ENCODE results near the gene LVRN.

Gene LVRN

DNA sequence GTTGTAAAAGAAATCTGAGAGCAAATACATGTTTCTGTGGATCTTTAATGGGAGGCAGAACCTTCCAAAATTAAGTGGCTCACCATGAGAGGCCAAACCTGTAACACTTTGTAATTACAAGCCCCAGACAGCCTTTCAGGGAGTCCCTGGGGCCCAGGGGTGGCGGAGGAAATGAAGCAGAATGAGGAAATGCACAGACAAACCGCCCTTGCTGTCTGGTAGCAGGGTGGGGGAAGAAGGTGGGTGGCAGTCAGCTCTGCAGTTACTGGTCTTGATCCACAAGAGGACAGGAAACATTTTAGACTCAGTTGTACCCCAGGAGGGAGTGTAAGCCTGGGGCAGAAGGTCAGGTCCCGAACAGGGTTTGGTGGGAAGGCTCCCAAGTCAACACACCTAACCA, 76.5 kb downstream of the LVRN start:
- Histone ChIP-seq H3K4me2 (ENCODE audit: low read length) (peak overlapping the region; percentile 61), H3K27ac (ENCODE audit: low read length) (no peak overlapping the region), H3K79me2 (ENCODE audit: low read length) (no peaks in the 10 kb centered on the region), H3K36me3 (replicated peaks; ENCODE audit: low read depth, low read length) (no peaks in the 10 kb centered on the region), H3K4me1 (ENCODE audit: low read length) (peaks cover 24% of the 10 kb centered on the region), H3K9me3 (ENCODE audit: insufficient read depth, low read length) (no peaks in the 10 kb centered on the region), H2AFZ (ENCODE audit: low read depth, low read length) (peak overlapping the region; percentile 94), H4K20me1 (ENCODE audit: insufficient read depth, low read length) (no peaks in the 10 kb centered on the region), H3K27me3 (ENCODE audit: low read depth, low read length) (peaks cover 7% of the 10 kb centered on the region), H3K4me3 (ENCODE audit: low read length) (0 out of 2 replicates have a peak overlapping the region, but pooled peaks have one; percentile 13), H3K9ac (ENCODE audit: low read length) (no peak overlapping the region)
- TF ChIP-seq, protein P1, sequence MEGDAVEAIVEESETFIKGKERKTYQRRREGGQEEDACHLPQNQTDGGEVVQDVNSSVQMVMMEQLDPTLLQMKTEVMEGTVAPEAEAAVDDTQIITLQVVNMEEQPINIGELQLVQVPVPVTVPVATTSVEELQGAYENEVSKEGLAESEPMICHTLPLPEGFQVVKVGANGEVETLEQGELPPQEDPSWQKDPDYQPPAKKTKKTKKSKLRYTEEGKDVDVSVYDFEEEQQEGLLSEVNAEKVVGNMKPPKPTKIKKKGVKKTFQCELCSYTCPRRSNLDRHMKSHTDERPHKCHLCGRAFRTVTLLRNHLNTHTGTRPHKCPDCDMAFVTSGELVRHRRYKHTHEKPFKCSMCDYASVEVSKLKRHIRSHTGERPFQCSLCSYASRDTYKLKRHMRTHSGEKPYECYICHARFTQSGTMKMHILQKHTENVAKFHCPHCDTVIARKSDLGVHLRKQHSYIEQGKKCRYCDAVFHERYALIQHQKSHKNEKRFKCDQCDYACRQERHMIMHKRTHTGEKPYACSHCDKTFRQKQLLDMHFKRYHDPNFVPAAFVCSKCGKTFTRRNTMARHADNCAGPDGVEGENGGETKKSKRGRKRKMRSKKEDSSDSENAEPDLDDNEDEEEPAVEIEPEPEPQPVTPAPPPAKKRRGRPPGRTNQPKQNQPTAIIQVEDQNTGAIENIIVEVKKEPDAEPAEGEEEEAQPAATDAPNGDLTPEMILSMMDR (IDR thresholded peaks at IDR 0.05; ENCODE audit: low read depth, low read length), result no peak
- TF ChIP-seq EZH2phosphoT487 (IDR thresholded peaks at IDR 0.05; ENCODE audit: low read depth), result no peak

GRCh38 chr5:116042375-116042774, 80.1 kb downstream of the LVRN start:
- Histone ChIP-seq H3K4me2 (ENCODE audit: low read length) (no peak overlapping the region), H3K27me3 (ENCODE audit: low read depth, low read length) (no peaks in the 10 kb centered on the region; the same call in 1 of the 2 replicates), H3K9me3 (ENCODE audit: insufficient read depth, low read length) (no peaks in the 10 kb centered on the region), H3K4me3 (ENCODE audit: low read length) (no peak overlapping the region), H3K36me3 (replicated peaks; ENCODE audit: low read depth, low read length) (no peaks in the 10 kb centered on the region), H3K79me2 (ENCODE audit: low read length) (no peaks in the 10 kb centered on the region), H4K20me1 (ENCODE audit: insufficient read depth, low read length) (no peaks in the 10 kb centered on the region), H3K9ac (ENCODE audit: low read length) (no peak overlapping the region), H3K4me1 (ENCODE audit: low read length) (peaks cover 13% of the 10 kb centered on the region), H2AFZ (ENCODE audit: low read depth, low read length) (no peak overlapping the region), H3K27ac (ENCODE audit: low read length) (no peak overlapping the region)
- TF ChIP-seq, protein P1 (IDR thresholded peaks at IDR 0.05; ENCODE audit: low read depth, low read length), result no peak
- TF ChIP-seq EZH2phosphoT487 (IDR thresholded peaks at IDR 0.05; ENCODE audit: low read depth), result no peak

DNA sequence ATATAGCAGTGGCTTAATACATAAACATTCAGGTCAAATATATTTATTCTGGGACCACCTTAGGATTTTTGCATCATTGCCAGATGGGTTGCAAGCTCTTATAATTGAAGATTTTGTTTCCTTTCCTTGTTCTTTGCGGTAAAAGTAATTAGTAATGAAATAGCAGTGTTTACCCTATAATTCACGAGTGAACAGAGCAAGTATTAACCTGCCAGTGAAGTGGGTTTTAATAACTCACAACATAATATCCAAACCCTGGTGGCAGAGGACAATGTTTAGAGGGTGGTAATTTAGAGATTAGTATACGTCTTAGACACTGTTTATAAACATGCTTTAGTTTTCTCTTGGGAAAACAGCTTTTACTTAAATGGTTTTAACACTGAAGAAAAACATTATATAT, 81.8 kb downstream of the LVRN start:
- H4K20me1 ChIP-seq (ENCODE audit: insufficient read depth, low read length), result no peaks in the 10 kb centered on the region
- no peaks in the 10 kb centered on the region for H3K36me3 ChIP-seq (replicated peaks; ENCODE audit: low read depth, low read length)
- no peaks in the 10 kb centered on the region for H3K9me3 ChIP-seq (ENCODE audit: insufficient read depth, low read length)
- no peaks in the 10 kb centered on the region for H3K79me2 ChIP-seq (ENCODE audit: low read length)
- peaks cover 3% of the 10 kb centered on the region for H3K4me1 ChIP-seq (ENCODE audit: low read length)
- H3K27me3 ChIP-seq (ENCODE audit: low read depth, low read length), result no peaks in the 10 kb centered on the region; the same call in 1 of the 2 replicates
- H3K4me3 ChIP-seq (ENCODE audit: low read length), result no peak overlapping the region
- no peak overlapping the region for H2AFZ ChIP-seq (ENCODE audit: low read depth, low read length)
- H3K9ac ChIP-seq (ENCODE audit: low read length), result no peak overlapping the region
- no peak overlapping the region for H3K4me2 ChIP-seq (ENCODE audit: low read length)
- TF ChIP-seq EZH2phosphoT487 (IDR thresholded peaks at IDR 0.05; ENCODE audit: low read depth), result no peak
- TF ChIP-seq, protein P1 (IDR thresholded peaks at IDR 0.05; ENCODE audit: low read depth, low read length), result no peak
- no peak overlapping the region for H3K27ac ChIP-seq (ENCODE audit: low read length)

GRCh38 chr5:116045821-116046220, 83.5 kb downstream of the LVRN start:
- H3K4me1 ChIP-seq (ENCODE audit: low read length), result no peaks in the 10 kb centered on the region
- H3K27me3 ChIP-seq (ENCODE audit: low read depth, low read length), result no peaks in the 10 kb centered on the region
- H3K9ac ChIP-seq (ENCODE audit: low read length), result no peak overlapping the region
- no peaks in the 10 kb centered on the region for H3K79me2 ChIP-seq (ENCODE audit: low read length)
- no peak overlapping the region for H2AFZ ChIP-seq (ENCODE audit: low read depth, low read length)
- H4K20me1 ChIP-seq (ENCODE audit: insufficient read depth, low read length), result no peaks in the 10 kb centered on the region
- H3K4me3 ChIP-seq (ENCODE audit: low read length), result no peak overlapping the region
- H3K36me3 ChIP-seq (replicated peaks; ENCODE audit: low read depth, low read length), result no peaks in the 10 kb centered on the region
- H3K4me2 ChIP-seq (ENCODE audit: low read length), result no peak overlapping the region
- TF ChIP-seq, protein P1 (IDR thresholded peaks at IDR 0.05; ENCODE audit: low read depth, low read length), result no peak
- TF ChIP-seq EZH2phosphoT487 (IDR thresholded peaks at IDR 0.05; ENCODE audit: low read depth), result no peak
- H3K9me3 ChIP-seq (ENCODE audit: insufficient read depth, low read length), result no peaks in the 10 kb centered on the region
- H3K27ac ChIP-seq (ENCODE audit: low read length), result no peak overlapping the region
